ENCODE data around the gene CXADR.

DNA sequence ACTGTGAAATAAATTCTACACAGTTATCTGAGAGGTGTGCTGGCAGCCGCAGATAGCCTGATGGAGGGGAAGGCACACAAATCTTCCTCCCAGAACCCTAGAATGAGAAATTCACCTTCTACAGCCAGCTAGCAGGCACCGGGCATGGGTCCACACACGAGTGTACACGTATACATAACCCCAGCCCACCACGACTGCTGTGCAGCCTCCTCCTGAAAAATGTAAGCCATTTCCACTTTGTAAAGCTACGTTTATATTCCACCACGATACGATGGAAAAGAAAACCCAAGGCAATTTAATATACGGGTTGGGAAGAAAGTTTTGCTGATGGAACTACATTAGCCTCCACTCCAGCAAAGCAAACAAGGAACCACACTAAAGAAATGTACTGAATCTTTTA, 98.1 kb downstream of the CXADR start:
- TF ChIP-seq, protein P1, sequence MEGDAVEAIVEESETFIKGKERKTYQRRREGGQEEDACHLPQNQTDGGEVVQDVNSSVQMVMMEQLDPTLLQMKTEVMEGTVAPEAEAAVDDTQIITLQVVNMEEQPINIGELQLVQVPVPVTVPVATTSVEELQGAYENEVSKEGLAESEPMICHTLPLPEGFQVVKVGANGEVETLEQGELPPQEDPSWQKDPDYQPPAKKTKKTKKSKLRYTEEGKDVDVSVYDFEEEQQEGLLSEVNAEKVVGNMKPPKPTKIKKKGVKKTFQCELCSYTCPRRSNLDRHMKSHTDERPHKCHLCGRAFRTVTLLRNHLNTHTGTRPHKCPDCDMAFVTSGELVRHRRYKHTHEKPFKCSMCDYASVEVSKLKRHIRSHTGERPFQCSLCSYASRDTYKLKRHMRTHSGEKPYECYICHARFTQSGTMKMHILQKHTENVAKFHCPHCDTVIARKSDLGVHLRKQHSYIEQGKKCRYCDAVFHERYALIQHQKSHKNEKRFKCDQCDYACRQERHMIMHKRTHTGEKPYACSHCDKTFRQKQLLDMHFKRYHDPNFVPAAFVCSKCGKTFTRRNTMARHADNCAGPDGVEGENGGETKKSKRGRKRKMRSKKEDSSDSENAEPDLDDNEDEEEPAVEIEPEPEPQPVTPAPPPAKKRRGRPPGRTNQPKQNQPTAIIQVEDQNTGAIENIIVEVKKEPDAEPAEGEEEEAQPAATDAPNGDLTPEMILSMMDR (IDR thresholded peaks at IDR 0.05) = no peak
- TF ChIP-seq POLR2A (IDR thresholded peaks at IDR 0.05) = no peak
